GM19023 (cell line): Measurements from ENCODE around the gene KLHL34.

Experiments used
- ATAC-seq: cut with Tn5 transposase; IDR thresholded peaks from one replicate; pipeline ENCODE4 v1.9.1; 2021; ENCODE audit warnings: mild to moderate bottlenecking, moderate library complexity; ENCODE audit not compliant: unreplicated experiment

KLHL34 gene

DNA sequence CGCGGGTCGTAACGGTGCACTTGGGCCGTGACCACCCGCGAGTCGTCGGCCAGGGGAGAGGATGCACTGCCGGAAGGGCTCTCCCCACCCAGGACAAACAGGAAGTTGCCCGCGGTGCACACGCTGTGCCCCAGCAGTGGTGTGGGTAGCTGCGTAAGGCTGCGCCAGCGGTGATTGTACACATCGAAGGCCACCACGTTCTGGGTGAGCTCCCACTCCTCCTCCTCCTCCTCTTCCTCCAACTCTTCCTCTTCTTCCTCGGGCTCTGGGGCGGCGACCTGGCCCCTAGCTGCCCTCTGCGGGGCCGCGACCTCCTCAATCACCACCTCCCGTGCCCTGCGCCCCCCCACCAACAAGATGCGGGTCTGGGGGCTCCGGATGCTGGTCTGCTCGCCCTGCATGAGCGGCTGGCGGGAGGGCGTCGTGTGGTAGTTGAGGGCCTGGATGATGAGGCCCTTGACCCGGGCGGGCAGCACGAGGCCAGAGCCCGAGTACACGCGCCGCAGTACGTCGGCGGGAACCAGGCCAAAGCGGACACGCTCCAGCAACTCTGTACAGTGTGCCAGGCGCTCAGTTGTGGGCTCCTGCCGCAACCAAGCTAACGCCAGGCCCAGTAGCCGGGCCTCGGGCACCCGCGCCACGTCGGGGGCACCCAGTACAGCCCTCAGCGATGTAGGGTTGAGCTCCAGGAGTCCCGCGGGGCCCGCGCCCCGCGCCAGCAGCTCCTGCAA is 1.4 kb downstream of the KLHL34 start:
- ATAC-seq = no peak

DNA sequence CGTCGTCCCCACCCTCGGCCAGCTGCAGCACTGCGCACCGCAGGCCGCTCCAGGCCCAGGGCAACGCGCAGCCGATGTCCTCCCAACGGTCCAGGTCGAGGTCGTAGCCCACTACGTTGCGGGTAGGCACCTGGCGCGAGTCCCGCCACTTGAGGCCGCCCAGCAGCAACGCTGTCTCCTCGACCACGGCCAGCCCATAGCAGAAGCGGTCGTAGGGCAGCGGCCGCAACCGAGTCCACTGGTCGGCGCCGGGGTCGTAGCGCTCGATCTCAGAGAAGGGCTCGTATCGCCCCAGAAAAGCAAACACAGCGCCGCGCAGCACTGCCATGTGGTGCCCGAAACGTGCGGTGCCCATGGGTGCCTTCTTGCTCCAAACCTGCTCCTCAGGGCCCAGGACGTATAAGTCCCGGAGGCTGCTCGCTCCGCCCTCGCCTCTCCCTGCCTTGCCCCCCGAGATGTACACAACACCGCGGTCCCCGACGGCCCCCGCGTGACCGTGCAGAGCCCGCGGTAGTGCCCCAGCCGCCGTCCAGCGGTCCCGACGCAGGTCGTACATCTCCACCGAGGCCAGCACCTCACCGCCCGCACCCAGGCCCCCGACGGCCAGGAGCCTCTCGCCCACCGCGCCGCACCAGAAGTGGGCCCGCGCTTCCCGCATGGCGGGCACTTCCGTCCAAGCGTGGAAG is 2.1 kb downstream of the KLHL34 start:
- no peak for ATAC-seq

DNA sequence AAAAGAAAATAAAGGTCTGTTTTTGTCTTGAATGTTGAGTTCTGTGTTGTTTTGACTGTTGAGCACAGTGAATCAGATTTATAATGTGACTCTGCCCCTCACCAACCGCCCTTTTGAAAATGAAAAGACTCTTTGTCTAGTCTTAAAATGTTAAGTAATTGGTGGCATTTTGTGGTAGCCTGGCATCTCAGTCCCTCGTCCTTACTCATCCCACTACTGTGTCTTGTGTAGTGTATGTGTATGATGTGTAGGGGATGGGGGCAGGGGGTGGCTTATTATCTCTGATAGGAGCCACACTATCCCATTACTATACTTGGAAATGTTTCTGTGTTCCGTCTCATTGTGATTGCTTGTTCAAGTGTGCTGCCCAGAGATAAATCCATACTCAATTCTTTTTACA is 12.2 kb downstream of the KLHL34 start:
- no peak for ATAC-seq

DNA sequence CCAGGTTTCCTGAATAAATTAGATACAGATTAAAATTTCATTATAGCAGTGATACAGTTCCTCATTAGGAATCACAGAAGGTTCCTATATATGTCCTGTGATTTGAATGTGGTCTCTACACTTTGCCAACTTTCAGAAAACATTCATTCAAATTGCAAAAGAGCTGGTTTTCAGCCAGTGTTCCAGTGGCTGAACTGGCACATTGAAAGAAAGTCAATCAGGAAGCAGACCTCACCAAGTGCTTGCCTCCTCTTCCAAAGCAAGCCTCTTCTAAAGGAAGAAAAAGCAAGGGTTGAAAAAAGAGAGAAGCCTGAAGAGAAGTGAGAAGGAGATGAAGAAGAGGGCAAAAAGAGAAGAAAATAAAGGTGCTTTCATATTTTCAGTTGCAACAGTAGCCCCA is 12.7 kb downstream of the KLHL34 start:
- ATAC-seq = no peak

DNA sequence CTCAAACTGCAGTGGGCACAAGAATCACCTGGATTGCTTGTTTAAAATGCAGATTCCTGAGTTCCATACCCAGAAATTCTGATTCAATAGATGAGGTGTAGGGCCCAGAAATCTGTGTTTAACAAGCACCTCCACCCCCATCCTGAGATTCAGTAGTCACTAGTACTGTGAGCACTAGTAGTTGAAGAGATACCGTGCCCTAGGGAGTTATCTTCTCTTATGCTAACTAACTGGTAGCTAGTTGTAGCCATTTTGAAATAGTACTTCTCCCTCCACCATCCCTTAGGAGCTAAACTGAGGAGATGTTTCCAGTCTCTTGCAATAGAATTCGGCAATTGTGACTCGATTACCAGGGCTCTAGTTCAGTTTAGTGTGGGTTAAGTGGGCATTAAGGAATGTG is 18.4 kb downstream of the KLHL34 start:
- ATAC-seq = no peak

DNA sequence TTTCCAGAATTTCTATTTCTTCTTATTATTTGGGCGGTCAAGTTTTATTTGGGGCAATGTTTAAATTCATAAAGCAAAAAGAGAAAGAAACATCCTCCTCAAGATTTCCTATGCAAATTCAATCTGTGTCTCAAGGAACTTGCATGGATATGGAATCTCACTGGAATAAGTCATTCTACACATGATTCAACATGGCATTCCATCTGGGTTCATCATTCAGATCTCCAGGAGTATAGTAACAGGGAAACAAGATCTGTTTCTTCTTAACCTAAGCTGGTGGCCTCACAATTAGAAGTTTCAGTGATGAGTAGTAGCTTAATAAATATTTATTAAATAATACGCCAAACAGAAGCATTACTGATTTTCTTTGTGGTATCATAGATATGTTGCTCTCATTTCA is 19.8 kb downstream of the KLHL34 start:
- ATAC-seq = no peak

DNA sequence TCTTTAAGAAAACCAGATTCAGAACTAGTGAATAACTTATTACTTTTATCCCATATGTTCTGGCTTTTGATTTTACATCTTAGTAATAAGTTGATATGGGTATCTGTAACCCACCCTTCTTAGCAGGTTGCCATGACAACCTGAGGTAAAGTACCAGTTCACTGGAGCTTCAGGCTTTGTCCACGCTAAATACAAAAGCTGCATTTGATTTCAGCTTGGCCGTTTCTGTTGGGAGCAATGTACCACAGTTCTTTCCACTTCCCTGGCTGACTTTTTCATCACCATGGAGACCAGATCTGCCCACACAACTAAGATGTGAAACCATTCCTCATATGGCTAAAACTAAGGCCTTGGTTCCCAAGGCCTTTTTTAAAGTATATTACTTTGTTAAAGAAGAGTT is 26.1 kb downstream of the KLHL34 start:
- no peak for ATAC-seq

DNA sequence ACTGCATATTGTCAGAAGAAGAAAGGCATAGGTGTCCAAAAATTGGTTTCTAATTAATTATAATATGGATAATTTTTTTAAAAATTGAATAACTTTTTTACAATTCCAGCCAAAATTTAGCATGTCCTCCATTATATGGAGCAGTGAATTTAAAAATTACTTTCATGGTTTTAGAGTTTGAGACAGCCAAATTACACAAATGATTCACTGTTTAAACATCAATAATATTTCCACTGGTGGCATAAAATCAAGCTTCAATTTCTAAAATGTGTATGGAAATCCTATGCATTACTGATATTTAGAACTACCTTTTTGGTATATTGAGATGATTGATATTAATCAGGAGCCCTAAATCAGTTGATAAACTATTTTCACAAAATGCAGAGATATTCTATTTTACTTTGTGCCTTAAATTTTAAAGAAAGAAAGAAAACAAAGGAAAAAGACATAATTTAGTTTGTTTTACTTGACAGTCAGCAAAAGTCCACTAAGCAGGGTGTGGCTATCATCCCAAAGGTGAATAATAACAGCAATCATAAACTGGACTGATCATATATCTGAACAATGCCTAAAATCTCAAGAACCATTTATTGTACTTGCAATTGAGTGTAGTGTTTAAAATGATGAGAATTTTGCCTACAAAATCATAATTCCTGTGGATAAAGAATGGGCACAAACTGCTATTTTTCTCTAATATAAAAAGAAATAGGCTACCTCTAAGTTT is 34.2 kb downstream of the KLHL34 start:
- ATAC-seq = no peak

DNA sequence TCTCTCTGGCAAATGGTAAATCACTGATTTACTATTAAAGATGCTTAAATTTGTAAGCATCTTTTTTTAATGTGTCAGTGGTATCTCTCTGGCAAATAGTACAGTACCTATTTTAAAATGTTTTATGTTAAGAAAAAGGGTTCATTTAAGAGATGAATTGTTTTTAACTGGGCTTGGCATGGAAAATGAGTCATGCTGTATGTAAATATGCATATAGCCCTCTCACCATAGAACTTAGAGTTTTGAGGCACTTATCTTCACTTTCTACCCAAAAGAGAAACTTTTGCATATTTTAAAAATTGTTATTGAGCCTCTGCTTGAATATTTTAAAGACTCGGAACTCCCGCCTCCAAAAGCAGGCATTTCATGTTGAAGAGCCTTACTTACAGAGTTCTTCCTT is 37.9 kb downstream of the KLHL34 start:
- ATAC-seq = no peak

DNA sequence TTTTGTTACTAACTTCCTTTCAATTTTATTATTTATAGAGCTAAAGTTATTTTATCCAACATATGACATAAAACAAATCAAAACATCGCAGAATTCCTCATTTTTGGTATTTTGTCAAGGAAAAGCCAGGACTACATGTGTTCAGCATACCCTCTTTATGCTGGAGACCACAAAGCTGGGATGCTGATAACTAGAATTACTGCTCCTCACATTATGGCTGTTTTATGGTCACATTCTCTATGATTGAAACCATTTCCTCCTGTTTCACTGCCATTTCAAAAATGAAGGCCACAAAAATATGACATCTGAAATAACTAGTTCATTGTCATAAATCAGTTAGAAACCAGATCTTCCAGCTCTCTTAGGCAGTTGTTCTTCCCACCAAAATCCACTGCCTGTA is 41.7 kb downstream of the KLHL34 start:
- ATAC-seq = no peak

DNA sequence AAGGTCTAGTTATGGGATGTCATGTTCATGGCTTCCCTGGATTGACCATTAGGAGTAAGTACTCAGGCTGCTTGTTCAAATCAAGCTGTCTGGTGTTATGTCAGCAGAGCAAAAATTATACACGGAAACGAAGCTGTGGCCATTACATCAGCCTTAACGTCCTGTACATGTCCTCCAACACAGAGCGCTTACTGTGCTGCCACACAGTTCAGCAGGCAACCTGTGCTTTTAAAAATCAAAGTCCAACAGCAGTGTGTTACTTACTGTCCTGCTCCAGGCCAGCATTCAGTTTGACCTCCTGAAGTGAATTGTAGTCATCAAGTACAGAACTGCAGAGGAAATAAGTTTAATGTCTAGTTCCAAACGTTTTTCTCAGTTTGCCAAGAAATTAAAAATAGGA is 46.0 kb downstream of the KLHL34 start:
- no peak for ATAC-seq

DNA sequence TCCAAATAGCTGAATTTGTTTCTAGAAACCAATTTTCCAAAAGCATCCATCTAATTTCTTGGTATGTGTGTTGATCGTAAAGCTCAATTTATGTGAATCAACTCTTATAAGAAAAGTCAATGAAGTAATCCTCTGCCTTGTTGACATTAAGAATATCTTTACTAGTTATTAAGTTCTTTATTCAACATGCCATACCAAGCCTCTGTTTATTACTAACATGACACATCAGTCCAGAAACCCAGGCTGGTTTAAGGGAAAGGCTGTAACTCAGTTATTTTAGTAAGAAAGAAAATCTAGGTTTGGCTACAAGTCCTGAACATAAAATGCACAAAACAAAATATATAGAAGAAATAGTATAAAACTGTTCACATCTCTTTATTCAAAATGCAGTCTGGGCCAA is 48.0 kb downstream of the KLHL34 start:
- no peak for ATAC-seq

DNA sequence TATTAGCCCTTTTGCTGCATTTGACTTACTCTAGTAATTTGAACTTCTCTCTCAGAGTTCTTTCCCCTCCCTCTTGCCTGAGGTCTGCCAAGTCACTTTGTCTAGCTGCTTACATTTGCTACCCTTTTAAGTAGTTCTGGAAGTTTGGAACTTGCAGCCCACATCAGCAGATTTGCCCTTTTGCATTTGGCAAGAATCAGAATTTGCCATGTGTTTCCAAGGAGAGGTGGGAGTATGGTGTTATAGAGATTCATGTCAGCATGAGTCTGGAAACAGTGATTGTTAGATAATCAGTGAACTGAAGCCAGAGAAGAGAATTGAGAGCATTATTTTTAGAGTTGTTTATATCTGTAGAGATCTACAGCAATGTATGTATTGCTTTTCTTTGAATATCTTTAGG is 52.1 kb downstream of the KLHL34 start:
- ATAC-seq = no peak
